ENCODE measurements around the gene CLEC3B. TPM values are rescaled to one million over a fixed set of nuclear protein-coding genes. Genes with fewer than 3 reads are reported as not detected.

CLEC3B gene
- total and polyA plus RNA-seq, 2 donors (not counting 1 experiment from before 2014, with no cell fraction given), result 0.82 TPM; not detected in 1

- no peak overlapping the region for H3K27ac Mint-ChIP-seq
- intact Hi-C loops (cut with micrococcal nuclease), result no loop called here
- Histone ChIP-seq H2AFZ (ENCODE audit: insufficient read depth, low read depth, low read length, poor library complexity, severe bottlenecking) (no peak overlapping the region), H4K20me1 (ENCODE audit: control insufficient read depth, insufficient read depth, low read length, poor library complexity, severe bottlenecking) (no peaks in the 10 kb centered on the region), H3K27ac (ENCODE audit: low read length in 2 of 2) (no peak overlapping the region), H3K9ac (ENCODE audit: low read length) (no peak overlapping the region), H3K4me2 (replicated peaks; ENCODE audit: low read depth, low read length, poor library complexity, severe bottlenecking) (no peak overlapping the region), H3K36me3 (replicated peaks in 1 of 2; ENCODE audit: control extremely low read depth in 1 of 2, control insufficient read depth in 1 of 2, extremely low read depth in 1 of 2, insufficient read depth in 2 of 2, low read length in 1 of 2) (no peaks in the 10 kb centered on the region), H3K4me1 (ENCODE audit: control insufficient read depth in 2 of 2, insufficient read depth in 2 of 2, low read length in 2 of 2) (no peaks in the 10 kb centered on the region), H3K9me3 (ENCODE audit: control extremely low read depth in 1 of 3, control insufficient read depth in 2 of 3, insufficient read depth in 1 of 3, low read length in 2 of 3) (no peaks in the 10 kb centered on the region), H3K79me2 (ENCODE audit: control insufficient read depth, insufficient read depth, low read length) (no peaks in the 10 kb centered on the region), H3K27me3 (replicated peaks in 1 of 4; ENCODE audit: control extremely low read depth in 1 of 4, control insufficient read depth in 3 of 4, insufficient read depth in 4 of 4, low read length in 3 of 4) (peaks cover 0 to 3% (median 0%) of the 10 kb centered on the region in 4 experiments), H3K4me3 (ENCODE audit: control extremely low read depth in 1 of 5, extremely low read depth in 1 of 5, insufficient read depth in 1 of 5, low read depth in 2 of 5, low read length in 4 of 5) (no peak overlapping the region)
- H3K4me3 Mint-ChIP-seq, result no peak overlapping the region
- WGBS (ENCODE audit: insufficient coverage), result 100% methylated on average over 1 of the region's 1 CpG
- no peaks in the 10 kb centered on the region for H3K9me3 Mint-ChIP-seq (ENCODE audit: insufficient read depth)
- no peak for TF ChIP-seq EZH2 (IDR thresholded peaks at IDR 0.05; ENCODE audit: borderline replicate concordance, insufficient read depth, low read depth, low read length, poor library complexity, severe bottlenecking)
- no peak for TF ChIP-seq CTCF (IDR thresholded peaks at IDR 0.05)
- H3K4me1 Mint-ChIP-seq, result no peaks in the 10 kb centered on the region
- ChIA-PET POLR2A (no interaction called here), CTCF (no interaction called here)
- peaks cover 12% of the 10 kb centered on the region for H3K27me3 Mint-ChIP-seq
- DNase-seq, result no peak
- ATAC-seq (ENCODE audit: low read depth), result no peak
Observed at GRCh38 chr3:45084361-45084760, 58.3 kb downstream of the CLEC3B start.

- H3K4me2 ChIP-seq (replicated peaks; ENCODE audit: low read depth, low read length, poor library complexity, severe bottlenecking), result no peak overlapping the region
- Mint-ChIP-seq H3K27me3 (peaks cover 12% of the 10 kb centered on the region), H3K27ac (no peak overlapping the region), H3K4me1 (no peaks in the 10 kb centered on the region), H3K9me3 (ENCODE audit: insufficient read depth) (no peaks in the 10 kb centered on the region), H3K4me3 (no peak overlapping the region)
- no peaks in the 10 kb centered on the region for H3K36me3 ChIP-seq (replicated peaks in 1 of 2; ENCODE audit: control extremely low read depth in 1 of 2, control insufficient read depth in 1 of 2, extremely low read depth in 1 of 2, insufficient read depth in 2 of 2, low read length in 1 of 2)
- no peak for TF ChIP-seq EZH2 (IDR thresholded peaks at IDR 0.05; ENCODE audit: borderline replicate concordance, insufficient read depth, low read depth, low read length, poor library complexity, severe bottlenecking)
- no peak for TF ChIP-seq CTCF (IDR thresholded peaks at IDR 0.05)
- CTCF ChIA-PET, result no interaction called here
- no peaks in the 10 kb centered on the region for H4K20me1 ChIP-seq (ENCODE audit: control insufficient read depth, insufficient read depth, low read length, poor library complexity, severe bottlenecking)
- no peak overlapping the region for H3K4me3 ChIP-seq (ENCODE audit: control extremely low read depth in 1 of 5, extremely low read depth in 1 of 5, insufficient read depth in 1 of 5, low read depth in 2 of 5, low read length in 4 of 5)
- POLR2A ChIA-PET, result no interaction called here
- no peak overlapping the region for H2AFZ ChIP-seq (ENCODE audit: insufficient read depth, low read depth, low read length, poor library complexity, severe bottlenecking)
- DNase-seq (no peak), ATAC-seq (ENCODE audit: low read depth) (no peak)
- H3K27me3 ChIP-seq (replicated peaks in 1 of 4; ENCODE audit: control extremely low read depth in 1 of 4, control insufficient read depth in 3 of 4, insufficient read depth in 4 of 4, low read length in 3 of 4), result peaks cover 0 to 3% (median 0%) of the 10 kb centered on the region in 4 experiments
- no peaks in the 10 kb centered on the region for H3K4me1 ChIP-seq (ENCODE audit: control insufficient read depth in 2 of 2, insufficient read depth in 2 of 2, low read length in 2 of 2)
- no peaks in the 10 kb centered on the region for H3K9me3 ChIP-seq (ENCODE audit: control extremely low read depth in 1 of 3, control insufficient read depth in 2 of 3, insufficient read depth in 1 of 3, low read length in 2 of 3)
- no peak overlapping the region for H3K9ac ChIP-seq (ENCODE audit: low read length)
- H3K27ac ChIP-seq (ENCODE audit: low read length in 2 of 2), result no peak overlapping the region
- intact Hi-C loops (cut with micrococcal nuclease), result no loop called here
- H3K79me2 ChIP-seq (ENCODE audit: control insufficient read depth, insufficient read depth, low read length), result no peaks in the 10 kb centered on the region
- WGBS (ENCODE audit: insufficient coverage), result 95% methylated on average over 6 of the region's 13 CpGs
Observed at GRCh38 chr3:45084820-45085816, 59.0 kb downstream of the CLEC3B start.

Measured in B cell (primary cell).